ENCODE results near the gene PRICKLE2.
"Not testable (repeated sequence)": the region's sequence is repeated elsewhere in the genome, so short reads cannot be mapped to it uniquely, and the experiment has no call there.

The PRICKLE2 gene

DNA sequence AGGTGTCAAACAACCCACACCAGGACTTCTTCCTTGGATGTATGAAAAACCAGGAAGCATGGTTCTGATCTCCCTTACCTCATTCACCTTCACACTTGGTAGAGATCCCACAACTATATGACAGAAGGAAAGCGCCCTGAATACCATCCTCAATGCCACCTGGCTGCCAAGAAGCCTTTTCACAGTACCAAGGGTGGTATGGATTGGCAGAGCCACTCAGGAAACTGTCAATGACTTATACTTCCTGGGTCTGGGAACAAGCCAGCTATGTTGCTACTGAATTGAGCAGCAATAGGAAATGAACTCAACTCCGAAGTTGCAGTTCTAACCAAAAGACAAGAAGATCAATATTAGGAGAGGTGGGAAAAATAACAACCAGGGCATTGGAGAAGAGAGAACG lies 129.5 kb downstream of the PRICKLE2 start:
- Histone ChIP-seq H3K36me3 (ENCODE audit: low read depth) (no peaks in the 10 kb centered on the region; the same call in 1 of the 2 replicates), H3K4me3 (ENCODE audit: severe bottlenecking) (no peak overlapping the region), H3K27ac (ENCODE audit: poor library complexity, severe bottlenecking) (no peak overlapping the region), H3K27me3 (ENCODE audit: insufficient read depth, poor library complexity, severe bottlenecking) (no peaks in the 10 kb centered on the region), H3K4me1 (ENCODE audit: insufficient read depth, poor library complexity, severe bottlenecking) (peaks cover 5% of the 10 kb centered on the region), H3K9me3 (ENCODE audit: severe bottlenecking) (no peaks in the 10 kb centered on the region)
- no peak for ATAC-seq (ENCODE audit: low read depth)
- no peak for TF ChIP-seq CTCF (IDR thresholded peaks at IDR 0.05; ENCODE audit: poor library complexity, severe bottlenecking)
- DNase-seq (ENCODE audit: low spot score): no peak

DNA sequence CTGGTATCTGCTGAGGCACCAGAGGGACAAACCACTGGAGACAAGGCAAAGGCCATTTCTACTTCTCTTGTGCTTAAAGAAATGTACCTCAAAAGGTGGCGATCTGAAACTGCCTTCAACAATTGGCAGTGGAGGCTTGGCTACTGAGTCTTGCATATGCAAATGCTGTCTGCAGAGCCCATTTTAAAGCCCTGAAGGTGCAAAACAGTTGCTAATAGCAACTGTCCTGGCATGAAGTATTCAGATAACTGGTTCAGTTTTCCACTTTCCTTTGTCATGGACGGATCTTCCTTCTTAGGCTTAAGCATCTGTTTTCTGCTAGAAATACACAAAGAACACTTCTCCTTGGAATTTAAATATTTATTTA lies 130.6 kb downstream of the PRICKLE2 start:
- H3K4me3 ChIP-seq (ENCODE audit: severe bottlenecking): no peak overlapping the region
- H3K4me1 ChIP-seq (ENCODE audit: insufficient read depth, poor library complexity, severe bottlenecking): peaks cover 5% of the 10 kb centered on the region
- no peaks in the 10 kb centered on the region for H3K9me3 ChIP-seq (ENCODE audit: severe bottlenecking)
- H3K27ac ChIP-seq (ENCODE audit: poor library complexity, severe bottlenecking): peak overlapping the region; percentile 8
- no peak for DNase-seq (ENCODE audit: low spot score)
- no peak for ATAC-seq (ENCODE audit: low read depth)
- H3K36me3 ChIP-seq (ENCODE audit: low read depth): no peaks in the 10 kb centered on the region; the same call in 1 of the 2 replicates
- no peak for TF ChIP-seq CTCF (IDR thresholded peaks at IDR 0.05; ENCODE audit: poor library complexity, severe bottlenecking)
- H3K27me3 ChIP-seq (ENCODE audit: insufficient read depth, poor library complexity, severe bottlenecking): no peaks in the 10 kb centered on the region

- H3K4me1 ChIP-seq (ENCODE audit: insufficient read depth, poor library complexity, severe bottlenecking): peaks cover 5% of the 10 kb centered on the region
- peak overlapping the region; percentile 8 for H3K27ac ChIP-seq (ENCODE audit: poor library complexity, severe bottlenecking)
Measured at GRCh38 chr3:64093825-64094712, 131.2 kb downstream of the PRICKLE2 start.

DNA sequence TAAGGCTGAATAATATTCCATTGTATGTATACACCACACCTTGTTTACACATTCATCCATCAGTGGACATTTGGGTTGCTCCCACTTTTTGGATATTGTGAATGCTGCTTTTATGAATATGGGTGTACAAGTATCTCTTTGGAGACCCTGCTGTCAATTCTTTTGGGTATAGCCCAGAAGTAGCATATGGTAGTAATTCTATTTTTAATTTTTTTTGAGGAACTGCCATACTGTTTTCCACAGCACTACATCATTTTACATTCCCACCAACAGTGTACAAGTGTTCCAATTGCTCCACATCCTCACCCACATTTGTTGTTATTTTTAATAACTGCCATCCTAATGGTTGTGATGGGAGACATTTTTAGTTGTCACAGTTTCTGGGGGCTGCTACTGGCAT lies 132.1 kb downstream of the PRICKLE2 start:
- Histone ChIP-seq H3K36me3 (ENCODE audit: low read depth) (no peaks in the 10 kb centered on the region; the same call in 1 of the 2 replicates), H3K4me3 (ENCODE audit: severe bottlenecking) (no peak overlapping the region), H3K4me1 (ENCODE audit: insufficient read depth, poor library complexity, severe bottlenecking) (peaks cover 5% of the 10 kb centered on the region), H3K9me3 (ENCODE audit: severe bottlenecking) (no peaks in the 10 kb centered on the region), H3K27ac (ENCODE audit: poor library complexity, severe bottlenecking) (no peak overlapping the region), H3K27me3 (ENCODE audit: insufficient read depth, poor library complexity, severe bottlenecking) (no peaks in the 10 kb centered on the region)
- TF ChIP-seq CTCF (IDR thresholded peaks at IDR 0.05; ENCODE audit: poor library complexity, severe bottlenecking): no peak
- ATAC-seq (ENCODE audit: low read depth) (no peak), DNase-seq (ENCODE audit: low spot score) (no peak)

More at GRCh38 chr3:64093825-64094712, 131.2 kb downstream of the PRICKLE2 start:
- no peak for TF ChIP-seq CTCF (IDR thresholded peaks at IDR 0.05; ENCODE audit: poor library complexity, severe bottlenecking)
- no peaks in the 10 kb centered on the region; the same call in 1 of the 2 replicates for H3K36me3 ChIP-seq (ENCODE audit: low read depth)
- ATAC-seq (ENCODE audit: low read depth): peak; percentile 40; the same call in 1 of the 3 replicates
- H3K27me3 ChIP-seq (ENCODE audit: insufficient read depth, poor library complexity, severe bottlenecking): no peaks in the 10 kb centered on the region
- H3K4me3 ChIP-seq (ENCODE audit: severe bottlenecking): no peak overlapping the region
- DNase-seq (ENCODE audit: low spot score): no peak
- H3K9me3 ChIP-seq (ENCODE audit: severe bottlenecking): no peaks in the 10 kb centered on the region

DNA sequence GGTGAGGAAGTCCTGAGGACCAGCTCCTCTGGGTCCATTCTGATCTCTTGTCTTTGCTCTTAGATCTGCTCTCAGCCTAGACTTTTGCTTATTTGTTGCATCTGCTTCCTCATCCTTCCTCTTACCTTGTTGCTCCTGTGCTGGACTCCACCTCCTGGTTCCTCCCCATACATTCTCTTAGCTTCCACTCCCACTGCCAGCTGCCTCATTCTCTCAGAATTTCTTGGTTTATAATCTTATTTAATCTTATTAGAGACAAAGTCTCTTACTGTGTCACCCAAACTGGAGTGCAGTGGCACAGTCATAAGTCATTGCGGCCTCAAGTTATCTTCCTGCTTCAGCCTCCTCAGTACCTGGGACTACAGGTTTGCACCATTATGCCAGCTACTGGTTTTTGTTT lies 133.8 kb downstream of the PRICKLE2 start:
- Histone ChIP-seq H3K4me3 (ENCODE audit: severe bottlenecking) (no peak overlapping the region), H3K27ac (ENCODE audit: poor library complexity, severe bottlenecking) (no peak overlapping the region), H3K4me1 (ENCODE audit: insufficient read depth, poor library complexity, severe bottlenecking) (peaks cover 5% of the 10 kb centered on the region), H3K27me3 (ENCODE audit: insufficient read depth, poor library complexity, severe bottlenecking) (no peaks in the 10 kb centered on the region), H3K9me3 (ENCODE audit: severe bottlenecking) (no peaks in the 10 kb centered on the region), H3K36me3 (ENCODE audit: low read depth) (no peaks in the 10 kb centered on the region; the same call in 1 of the 2 replicates)
- TF ChIP-seq CTCF (IDR thresholded peaks at IDR 0.05; ENCODE audit: poor library complexity, severe bottlenecking): no peak
- DNase-seq (ENCODE audit: low spot score) (no peak), ATAC-seq (ENCODE audit: low read depth) (no peak)

DNA sequence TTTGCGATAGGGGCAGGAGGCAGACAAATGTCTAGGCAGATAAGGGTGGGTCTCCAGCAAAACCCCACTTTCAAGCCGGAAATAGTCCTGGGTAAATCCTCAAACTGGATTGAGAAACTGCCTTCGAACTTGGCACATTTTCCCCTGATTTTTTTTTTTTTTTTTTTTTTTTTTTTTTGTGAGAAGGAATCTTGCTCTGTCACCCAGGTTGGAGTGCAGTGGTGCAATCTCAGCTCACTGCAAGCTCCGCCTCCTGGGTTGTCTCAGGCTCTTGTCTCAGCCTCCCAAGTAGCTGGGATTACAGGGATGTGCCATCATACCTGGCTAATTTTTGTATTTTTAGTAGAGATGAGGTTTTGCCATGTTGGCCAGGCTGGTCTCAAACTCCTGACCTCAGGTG lies 135.9 kb downstream of the PRICKLE2 start:
- not testable (repeated sequence) for H3K4me1 ChIP-seq (ENCODE audit: insufficient read depth, poor library complexity, severe bottlenecking); H3K36me3 ChIP-seq (ENCODE audit: low read depth); DNase-seq (ENCODE audit: low spot score); H3K27ac ChIP-seq (ENCODE audit: poor library complexity, severe bottlenecking); H3K4me3 ChIP-seq (ENCODE audit: severe bottlenecking); H3K27me3 ChIP-seq (ENCODE audit: insufficient read depth, poor library complexity, severe bottlenecking); H3K9me3 ChIP-seq (ENCODE audit: severe bottlenecking); ATAC-seq (ENCODE audit: low read depth)
